Measurements from ENCODE around the gene TSPYL1.
"Not testable (repeated sequence)": the region's sequence is repeated elsewhere in the genome, so short reads cannot be mapped to it uniquely, and the experiment has no call there.

TSPYL1 gene

DNA sequence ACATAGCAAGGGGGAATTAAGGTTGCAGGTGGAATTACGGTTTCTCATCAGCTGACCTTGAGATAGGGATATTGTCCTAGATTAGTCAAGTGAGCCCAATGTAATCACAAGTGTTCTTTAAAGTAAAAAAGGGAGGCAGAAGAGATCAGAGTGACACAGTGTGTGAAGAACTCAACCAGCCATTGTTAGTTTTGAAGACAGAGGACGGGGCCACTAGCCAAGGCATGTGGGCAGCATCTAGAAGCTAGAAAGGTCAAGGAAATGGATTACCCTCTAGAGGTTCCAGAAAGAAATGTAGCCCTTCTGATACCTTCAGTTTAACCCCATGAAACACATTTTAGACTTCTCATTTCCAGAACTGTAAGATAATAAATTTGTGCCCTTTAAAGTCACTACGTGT lies 18.5 kb upstream of the TSPYL1 start:
- DNase-seq (ENCODE audit: low read depth in 1 of 2, low spot score in 1 of 2) = no peak

DNA sequence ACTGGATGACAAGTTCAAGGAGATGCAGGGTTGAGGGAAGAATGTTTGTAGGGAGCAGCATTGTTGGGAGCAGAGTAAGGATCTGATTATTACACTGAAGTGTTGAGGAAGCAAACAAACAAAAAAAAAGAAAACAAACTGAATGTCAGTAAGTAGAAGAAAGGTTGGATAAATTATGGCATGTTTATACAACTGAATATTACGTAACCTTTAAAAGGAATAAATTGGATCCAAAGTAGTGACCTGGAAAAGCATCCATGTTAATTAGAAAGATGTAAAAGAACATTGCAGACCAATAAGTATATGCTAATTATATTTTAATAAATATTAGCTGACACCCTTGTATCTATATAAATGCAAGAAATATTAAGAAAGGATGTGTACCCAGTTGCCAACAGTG lies 12.8 kb upstream of the TSPYL1 start:
- no peak for DNase-seq (ENCODE audit: low read depth in 1 of 2, low spot score in 1 of 2)

DNA sequence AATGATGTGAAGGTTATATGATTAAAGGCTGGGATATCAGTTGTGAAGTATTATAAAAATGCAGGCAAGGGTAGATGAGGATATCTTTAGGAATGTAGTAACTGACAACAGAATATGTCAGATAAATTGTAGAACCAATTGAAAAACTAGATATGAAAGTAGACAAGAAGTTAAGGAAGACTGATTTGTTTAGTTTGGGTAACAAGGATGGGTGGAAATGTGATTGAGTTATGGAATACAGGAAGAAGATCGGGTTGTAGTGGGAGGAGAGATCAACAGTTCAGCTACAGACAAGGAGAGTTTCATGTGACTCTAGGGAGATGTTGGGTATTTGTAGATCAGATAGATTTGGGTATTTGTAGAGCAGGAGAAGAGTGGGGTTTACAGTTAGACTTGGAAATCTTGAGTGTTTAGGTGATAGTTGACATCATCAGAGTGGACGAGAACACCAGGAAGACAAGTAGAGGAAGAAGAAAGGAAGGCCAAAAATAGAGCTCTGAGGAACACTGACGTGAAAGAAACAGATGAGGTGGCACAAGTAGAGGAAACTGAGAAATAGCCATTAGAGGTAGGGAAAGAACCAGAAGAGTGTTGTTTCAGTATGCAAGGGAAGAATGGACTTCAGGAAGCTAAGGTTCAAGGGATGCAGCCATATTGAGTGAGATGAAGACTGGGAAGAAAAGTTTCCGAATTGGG lies 12.1 kb upstream of the TSPYL1 start:
- DNase-seq (ENCODE audit: low read depth in 1 of 2, low spot score in 1 of 2) = no peak

DNA sequence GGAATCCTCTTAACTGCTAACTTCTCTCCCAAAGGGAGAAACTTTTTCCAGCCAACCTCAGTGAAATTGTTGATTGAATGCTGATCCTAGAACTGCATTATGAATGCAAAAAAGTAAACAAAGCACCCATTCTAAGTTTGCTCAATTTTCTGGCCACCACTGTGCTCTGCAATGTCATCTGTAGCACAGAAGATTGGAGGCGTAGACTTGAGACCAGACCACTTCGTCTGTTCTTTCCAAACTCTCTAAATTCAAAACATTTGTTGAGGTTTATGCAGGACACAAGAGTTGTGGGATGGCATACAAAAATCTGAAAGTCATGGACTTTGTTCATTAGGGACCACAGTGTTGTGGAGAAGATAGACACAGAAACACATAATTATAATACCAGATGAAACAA lies 11.1 kb upstream of the TSPYL1 start:
- no peak for DNase-seq (ENCODE audit: low read depth in 1 of 2, low spot score in 1 of 2)

DNA sequence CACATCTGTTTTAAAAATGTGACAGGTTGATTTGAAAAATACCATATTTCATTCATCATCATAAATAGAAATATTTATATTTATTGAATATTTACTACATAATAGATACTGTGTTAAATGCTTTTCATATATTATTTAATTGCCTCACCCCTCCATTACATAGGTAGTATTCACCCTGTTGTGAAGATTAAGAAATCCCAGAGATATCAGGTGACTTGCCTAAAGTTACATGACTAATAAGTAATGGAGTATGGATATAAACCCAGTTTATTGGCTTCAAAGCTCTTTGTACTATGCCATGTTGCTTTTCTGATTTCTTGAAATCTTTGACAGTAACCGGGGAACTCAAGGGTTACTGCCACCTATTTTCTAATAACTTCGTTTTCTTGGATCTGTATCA lies 10.1 kb upstream of the TSPYL1 start:
- no peak for DNase-seq (ENCODE audit: low read depth in 1 of 2, low spot score in 1 of 2)

DNA sequence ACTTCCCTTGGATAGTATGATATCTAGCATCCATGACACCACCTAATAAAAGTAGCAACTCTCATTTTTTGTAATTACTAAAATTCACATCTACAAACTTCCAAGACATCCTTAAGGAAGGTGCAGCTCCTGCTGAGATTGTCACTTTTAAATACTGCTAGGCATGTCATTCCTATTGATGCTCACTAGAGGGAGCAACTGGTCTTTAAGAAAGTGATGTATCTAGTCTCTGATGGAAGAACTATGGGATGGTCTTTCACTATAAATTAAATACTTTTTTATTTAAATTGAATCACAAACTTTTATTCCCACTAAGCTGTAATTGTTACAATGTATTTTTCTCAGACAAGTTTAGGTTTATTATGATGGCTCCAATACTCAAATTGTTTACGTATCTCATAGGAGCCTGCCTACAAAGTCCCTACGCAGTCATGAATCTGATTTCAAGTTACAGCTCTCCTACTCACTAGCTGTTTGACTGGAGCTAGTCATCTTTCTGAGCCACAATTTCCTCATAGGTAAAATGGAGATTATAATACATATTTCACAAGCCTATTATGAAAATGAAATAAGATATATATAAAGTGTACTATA lies 8.1 kb upstream of the TSPYL1 start:
- DNase-seq (ENCODE audit: low read depth in 1 of 2, low spot score in 1 of 2) = no peak

DNA sequence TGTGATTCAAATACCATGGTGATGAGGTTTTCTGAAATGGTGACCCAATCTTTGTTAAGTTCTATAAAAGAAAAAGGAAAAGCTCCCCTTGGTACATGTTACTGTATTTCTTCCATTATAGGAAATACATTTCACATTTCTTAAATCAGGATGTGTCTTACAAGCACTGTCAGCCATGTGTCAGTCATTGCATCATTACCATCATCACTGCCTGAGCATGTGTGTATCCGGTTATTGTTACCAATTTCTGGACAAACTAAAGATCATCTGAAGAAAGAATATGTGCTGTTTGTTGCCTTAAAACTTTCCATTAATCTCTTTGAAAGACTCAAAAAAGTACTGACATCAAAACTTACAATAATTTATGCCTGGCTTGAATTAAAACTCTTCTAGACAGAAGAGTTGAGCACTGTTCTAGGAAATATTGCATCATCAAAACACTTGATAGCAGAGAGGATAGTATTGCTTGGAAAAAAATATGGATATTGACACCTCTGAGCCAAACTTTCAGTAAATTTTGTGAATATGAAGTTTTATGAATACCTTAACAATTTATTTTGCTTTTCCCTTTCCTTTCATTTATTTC lies 7.1 kb upstream of the TSPYL1 start:
- no peak for DNase-seq (ENCODE audit: low read depth in 1 of 2, low spot score in 1 of 2)

DNA sequence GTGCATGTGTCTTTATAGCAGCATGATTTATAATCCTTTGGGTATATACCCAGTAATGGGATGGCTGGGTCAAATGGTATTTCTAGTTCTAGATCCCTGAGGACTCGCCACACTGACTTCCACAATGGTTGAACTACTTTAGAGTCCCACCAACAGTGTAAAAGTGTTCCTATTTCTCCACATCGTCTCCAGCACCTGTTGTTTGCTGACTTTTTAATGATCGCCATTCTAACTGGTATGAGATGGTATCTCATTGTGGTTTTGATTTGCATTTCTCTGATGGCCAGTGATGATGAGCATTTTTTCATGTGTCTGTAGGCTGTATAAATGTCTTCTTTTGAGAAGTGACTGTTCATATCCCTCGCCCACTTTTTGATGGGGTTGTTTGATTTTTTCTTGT lies 5.3 kb upstream of the TSPYL1 start:
- not testable (repeated sequence) for DNase-seq (ENCODE audit: low read depth in 1 of 2, low spot score in 1 of 2)

DNA sequence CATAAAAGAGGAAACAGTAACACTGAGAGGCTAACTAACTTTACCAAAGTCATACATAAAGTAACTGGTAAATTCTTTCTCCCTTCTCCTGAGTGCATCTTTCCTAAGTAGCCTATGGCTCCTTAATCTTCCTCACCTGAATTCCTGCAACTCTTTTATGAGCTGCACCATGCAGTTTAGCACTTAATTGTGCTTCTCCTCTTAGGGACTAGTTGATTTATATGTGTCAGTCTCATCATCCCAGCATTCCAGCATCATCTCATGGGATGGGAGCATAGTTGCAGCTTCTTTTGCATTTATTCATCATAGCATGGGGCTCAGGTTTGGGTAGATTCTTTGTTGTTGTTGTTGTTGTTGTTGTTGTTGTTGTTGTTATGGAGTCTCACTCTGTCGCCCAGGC lies 3.5 kb upstream of the TSPYL1 start:
- DNase-seq (ENCODE audit: low read depth in 1 of 2, low spot score in 1 of 2) = no peak

DNA sequence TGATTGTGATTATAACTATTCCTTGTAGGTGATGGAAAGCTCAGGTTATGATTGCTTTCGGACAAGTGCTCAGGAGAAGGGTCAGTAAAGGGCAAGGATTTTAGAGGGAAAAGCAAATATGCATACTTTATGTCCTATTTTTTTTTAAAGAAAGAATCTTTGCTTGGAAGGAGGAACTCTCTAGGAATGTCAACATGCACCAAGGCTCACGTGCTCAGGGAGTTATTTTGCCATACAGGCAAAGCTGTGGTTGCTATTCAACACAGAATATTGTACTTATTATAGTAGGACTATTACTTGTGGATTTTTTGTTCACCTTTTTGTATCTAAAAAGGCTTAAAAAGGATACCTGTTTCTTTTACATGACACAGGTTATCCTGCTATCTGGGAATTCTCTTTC lies 3.0 kb upstream of the TSPYL1 start:
- no peak for DNase-seq (ENCODE audit: low read depth in 1 of 2, low spot score in 1 of 2)

DNA sequence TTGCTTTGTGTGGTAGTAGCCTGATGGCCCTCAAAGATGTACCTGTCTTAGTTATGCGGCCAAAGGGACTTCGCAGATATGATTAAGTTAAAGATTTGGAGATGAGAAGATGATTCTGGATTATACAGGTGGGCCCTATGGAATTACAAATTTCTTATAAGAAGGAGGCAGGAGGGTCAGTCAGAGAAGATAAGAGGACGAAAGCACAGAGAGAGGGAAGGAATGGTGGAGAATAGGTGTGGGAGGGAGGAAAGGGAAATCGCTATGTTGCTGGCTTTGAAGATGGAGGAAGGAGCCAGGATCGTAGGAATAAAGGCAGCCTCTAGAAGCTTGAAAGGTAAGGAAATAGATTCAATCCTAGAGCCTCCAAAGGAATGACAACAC lies 1.2 kb upstream of the TSPYL1 start:
- DNase-seq (ENCODE audit: low read depth in 1 of 2, low spot score in 1 of 2) = no peak

DNA sequence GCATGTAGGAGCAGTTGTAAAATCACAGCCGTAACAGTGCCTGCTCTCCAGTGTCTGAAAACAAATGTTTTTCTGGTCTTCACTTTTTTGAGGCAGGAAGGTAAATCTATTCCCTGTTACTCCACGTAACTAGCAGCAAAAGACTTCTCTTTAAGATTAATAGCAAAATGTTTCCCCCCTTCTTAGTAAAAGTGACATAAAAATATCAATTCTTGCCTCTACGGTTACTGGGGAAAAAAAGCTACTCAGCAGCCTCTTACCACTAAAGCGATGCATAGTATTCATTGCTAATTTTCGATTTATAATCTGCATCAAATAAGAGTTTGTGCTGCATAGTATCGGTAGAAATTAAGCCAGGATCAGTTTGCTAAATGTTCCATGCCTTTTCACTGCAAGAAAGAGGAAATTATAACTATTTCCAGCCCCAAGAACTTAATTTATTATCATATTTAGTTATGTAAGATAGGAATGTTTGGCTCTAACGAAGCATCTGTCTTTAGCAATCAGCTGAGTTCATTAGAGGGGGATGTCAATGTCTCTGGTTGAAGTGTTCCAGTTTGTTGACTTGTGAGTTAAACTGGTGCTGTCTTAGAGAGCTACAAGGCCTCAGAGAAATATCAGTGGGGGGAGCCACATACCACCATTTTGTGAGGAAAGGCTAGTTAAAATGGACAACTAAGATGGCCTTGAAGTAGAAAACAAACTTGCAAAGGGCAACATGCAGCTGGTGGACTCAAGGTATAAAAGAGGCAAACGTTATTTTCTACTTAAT lies 617 bp upstream of the TSPYL1 start:
- no peak for DNase-seq (ENCODE audit: low read depth in 1 of 2, low spot score in 1 of 2)

DNA sequence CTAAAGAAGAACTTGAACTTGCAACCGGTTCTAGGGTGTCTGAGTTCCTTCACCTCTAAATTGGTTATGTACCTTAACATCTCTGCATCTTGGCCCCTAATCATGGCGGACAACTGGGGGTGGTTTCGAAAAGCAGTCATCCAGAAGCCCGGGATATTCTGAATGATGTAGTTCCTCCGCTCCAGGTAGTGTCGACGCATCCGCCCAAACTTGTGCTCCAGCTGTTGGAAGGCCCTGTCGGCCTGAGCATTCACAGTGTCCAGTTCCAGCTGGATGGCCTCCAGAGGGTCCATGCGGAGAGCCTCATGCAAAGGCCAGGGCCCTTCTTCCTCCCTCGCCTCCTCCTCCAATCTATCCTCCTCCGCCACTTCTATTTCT lies 887 bp downstream of the TSPYL1 start:
- peak in 1 of 2 donors; percentile 4 for DNase-seq (ENCODE audit: low read depth in 1 of 2, low spot score in 1 of 2)

DNA sequence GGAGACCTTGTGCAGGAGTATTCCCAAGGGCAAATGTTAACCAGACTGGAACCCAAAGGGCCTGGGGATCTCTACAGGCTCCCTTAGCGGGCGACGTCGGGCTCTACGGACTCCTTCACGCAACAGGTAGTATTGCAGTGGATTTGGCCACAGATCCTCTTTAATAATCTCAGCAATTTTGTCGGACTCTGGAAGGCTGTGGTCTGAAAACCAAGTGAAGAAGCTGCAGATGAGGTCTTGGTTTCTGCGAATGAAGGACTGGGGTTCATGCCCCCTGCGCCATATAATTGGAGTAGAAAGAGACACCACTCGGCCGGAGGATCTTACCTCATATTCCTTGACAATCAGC lies 1.3 kb downstream of the TSPYL1 start:
- no peak for DNase-seq (ENCODE audit: low read depth in 1 of 2, low spot score in 1 of 2)

DNA sequence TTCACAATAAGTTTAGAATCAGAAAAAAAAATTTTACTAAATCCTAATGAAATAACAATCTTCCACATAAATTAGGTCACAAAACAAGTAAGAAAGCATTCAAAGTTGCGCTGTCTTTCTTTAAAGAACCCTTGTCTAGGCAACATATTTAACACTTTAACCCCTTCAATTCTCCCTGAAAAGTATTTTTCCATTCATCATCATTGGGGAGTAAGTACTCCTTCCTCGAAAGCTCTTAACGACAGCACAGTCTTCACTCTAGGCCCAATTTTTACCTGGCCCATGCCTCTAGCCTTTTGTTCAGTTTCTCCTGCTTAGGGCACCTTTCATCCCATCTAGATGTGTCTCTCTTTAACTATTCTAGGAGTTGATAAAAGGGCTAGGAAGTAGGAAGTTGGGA lies 2.6 kb downstream of the TSPYL1 start:
- DNase-seq (ENCODE audit: low read depth in 1 of 2, low spot score in 1 of 2) = no peak

DNA sequence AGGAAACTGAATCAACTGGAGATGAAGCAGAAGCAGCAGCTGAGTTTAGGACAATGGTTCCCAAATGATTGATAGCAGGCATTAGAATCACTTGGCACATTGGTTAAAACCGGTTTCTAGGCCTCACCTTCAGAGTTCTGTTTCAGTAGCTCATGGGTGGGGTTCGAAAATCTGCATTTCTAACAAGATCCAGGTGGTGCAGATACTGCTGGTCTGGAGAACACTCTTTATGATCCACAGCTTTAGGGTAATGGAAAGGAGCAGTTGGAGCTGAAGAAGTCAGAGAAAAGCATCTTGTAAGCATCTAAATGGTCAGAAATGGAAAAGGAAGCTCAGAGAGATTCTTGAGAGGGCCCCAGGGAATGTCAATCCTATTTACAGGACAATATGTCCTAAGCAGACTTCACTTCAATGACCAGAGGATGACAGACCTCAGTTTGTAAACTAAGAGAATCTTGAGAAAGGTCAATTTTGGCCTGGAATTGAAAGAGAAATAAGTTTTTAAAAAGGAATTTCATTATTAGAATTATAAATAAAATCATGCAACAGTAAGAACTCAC lies 8.5 kb downstream of the TSPYL1 start:
- no peak for DNase-seq (ENCODE audit: low read depth in 1 of 2, low spot score in 1 of 2)

DNA sequence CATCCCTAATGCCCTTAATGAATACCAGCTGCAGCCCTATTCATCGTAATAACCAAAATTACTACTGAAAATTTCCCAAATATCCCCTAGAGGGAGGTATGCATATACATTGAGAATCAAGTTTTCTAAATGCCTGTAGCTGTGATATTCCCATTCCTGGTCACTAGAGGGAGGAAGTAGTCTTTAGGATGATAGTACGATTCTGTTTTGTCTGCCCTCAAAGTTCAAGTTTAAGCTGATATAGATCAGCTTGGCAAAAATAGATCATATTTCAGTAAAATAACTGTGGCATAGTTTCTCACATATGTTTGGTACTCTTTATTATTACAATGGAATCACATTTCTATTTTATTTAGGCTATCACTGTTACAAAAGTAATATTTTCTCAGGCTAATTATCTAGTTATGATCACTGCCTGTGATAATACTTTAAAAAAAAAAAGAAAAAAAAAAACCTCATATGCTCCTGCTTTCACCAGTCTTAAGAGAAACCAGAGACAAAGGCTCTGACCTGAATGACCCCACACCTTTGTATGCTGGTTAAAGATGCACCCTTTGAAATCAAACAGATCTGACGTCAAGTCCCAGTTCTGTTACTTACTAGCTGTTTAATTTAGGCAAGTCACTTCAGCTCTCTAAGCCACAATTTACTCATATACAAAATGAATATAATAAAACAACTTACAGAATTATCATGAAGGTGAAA lies 11.0 kb downstream of the TSPYL1 start:
- DNase-seq (ENCODE audit: low read depth in 1 of 2, low spot score in 1 of 2) = no peak

DNA sequence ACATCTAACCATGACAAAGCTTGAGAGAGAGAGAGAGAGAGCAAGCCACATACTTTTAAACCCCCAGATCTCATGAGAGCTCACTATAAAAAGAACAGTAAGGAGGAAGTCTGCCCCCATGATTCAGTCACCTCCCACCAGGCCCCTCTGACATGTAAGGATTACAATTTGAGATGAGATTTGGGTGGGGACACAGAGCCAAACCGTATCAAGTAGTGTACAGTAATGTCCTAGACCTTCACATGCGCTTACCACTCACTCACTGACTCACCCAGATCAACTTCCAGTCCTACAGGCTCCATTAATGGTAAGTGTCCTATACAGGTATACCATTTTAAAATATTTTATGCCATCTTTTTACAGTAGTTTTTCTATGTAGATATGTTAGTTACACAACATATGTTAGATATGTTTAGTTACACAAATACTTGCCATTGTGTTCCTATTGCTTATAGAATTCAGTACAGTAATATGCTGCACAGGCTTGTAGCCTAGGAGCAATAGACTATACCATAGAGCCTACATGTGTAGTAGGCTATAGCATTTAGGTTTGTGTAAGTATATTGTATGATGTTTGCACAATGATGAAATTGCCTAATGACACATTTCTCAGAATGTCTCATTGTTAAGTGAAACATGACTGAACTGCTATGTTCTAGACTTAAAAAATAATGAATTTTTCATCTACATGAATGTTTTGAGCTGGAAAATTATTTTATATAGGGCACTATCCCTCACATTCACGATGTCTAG lies 11.7 kb downstream of the TSPYL1 start:
- no peak for DNase-seq (ENCODE audit: low read depth in 1 of 2, low spot score in 1 of 2)

DNA sequence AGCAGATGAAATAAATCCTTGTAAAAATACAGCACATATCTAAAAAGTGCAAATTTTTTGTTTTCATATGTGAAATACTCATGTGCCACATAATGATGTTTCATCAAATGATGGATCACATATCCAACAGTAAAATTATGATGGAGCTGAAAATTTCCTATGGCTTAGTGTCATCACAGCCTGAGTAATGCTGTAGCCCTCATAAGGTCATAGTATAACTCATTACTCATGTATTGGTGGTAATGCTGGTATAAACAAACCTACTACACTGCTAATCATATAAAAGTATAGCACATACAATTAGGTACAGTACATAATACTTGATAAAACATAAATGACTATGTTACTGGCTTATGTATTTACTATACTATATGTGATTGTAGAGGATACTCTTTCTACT lies 12.9 kb downstream of the TSPYL1 start:
- no peak for DNase-seq (ENCODE audit: low read depth in 1 of 2, low spot score in 1 of 2)

DNA sequence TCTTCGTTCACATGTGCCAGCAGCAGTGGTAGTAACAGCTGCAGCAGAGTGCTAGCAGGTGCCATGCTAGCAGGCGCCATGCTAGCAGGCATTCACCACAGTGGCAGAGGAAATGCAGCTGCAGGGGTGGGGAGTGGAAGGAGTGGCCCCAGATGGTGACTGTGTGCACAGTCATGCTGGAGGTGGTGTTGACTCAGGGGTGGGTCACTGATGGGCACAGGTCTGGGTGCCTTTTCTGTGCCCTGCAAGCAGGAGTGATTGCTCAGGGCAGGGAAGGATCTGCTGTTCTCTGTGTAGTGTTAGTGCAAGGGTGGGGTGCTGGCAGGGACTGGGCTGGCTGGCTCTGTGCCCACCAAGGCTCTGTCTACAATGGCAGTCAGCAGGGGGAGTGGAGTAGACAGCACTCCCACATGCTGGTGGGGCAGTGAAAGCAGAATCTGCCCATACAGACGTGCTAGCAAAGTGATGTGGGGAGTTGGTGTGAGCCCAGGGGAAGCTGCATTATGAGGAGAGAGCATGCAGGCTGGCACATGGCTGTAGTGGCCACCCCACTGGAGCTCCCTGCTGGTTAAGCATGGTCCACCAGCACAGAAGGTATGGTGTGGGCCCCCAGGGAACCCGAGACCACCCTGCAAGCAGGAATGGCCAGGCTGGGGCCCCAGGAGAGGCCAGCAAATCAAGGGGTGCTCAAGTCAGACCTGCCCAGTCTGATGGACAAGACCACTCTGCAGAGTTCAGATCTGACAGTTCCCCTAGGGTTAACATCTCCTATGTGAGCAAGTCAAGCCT lies 14.5 kb downstream of the TSPYL1 start:
- no peak for DNase-seq (ENCODE audit: low read depth in 1 of 2, low spot score in 1 of 2)
